ENCODE data around the gene NXPH1.

The NXPH1 gene

GRCh38 chr7:8590225-8590624 lies 156.8 kb downstream of the NXPH1 start:
- DNase-seq (ENCODE audit: low read depth in 3 of 3, low spot score in 1 of 3), result no peak

GRCh38 chr7:8590791-8591190 lies 157.4 kb downstream of the NXPH1 start:
- DNase-seq (ENCODE audit: low read depth in 3 of 3, low spot score in 1 of 3), result no peak

- no peak for DNase-seq (ENCODE audit: low read depth in 3 of 3, low spot score in 1 of 3)
Measured at GRCh38 chr7:8591289-8591688, 157.9 kb downstream of the NXPH1 start.

GRCh38 chr7:8592167-8592566 lies 158.8 kb downstream of the NXPH1 start:
- no peak for DNase-seq (ENCODE audit: low read depth in 3 of 3, low spot score in 1 of 3)

- DNase-seq (ENCODE audit: low read depth in 3 of 3, low spot score in 1 of 3), result no peak
Measured at GRCh38 chr7:8594115-8594514, 160.7 kb downstream of the NXPH1 start.

GRCh38 chr7:8597565-8597964 lies 164.2 kb downstream of the NXPH1 start:
- DNase-seq (ENCODE audit: low read depth in 3 of 3, low spot score in 1 of 3), result no peak

- no peak for DNase-seq (ENCODE audit: low read depth in 3 of 3, low spot score in 1 of 3)
Measured at GRCh38 chr7:8601121-8601520, 167.7 kb downstream of the NXPH1 start.

GRCh38 chr7:8605221-8605620 lies 171.8 kb downstream of the NXPH1 start:
- no peak for DNase-seq (ENCODE audit: low read depth in 3 of 3, low spot score in 1 of 3)

- DNase-seq (ENCODE audit: low read depth in 3 of 3, low spot score in 1 of 3), result no peak
Measured at GRCh38 chr7:8612584-8612983, 179.2 kb downstream of the NXPH1 start.

GRCh38 chr7:8613191-8613590 lies 179.8 kb downstream of the NXPH1 start:
- no peak for DNase-seq (ENCODE audit: low read depth in 3 of 3, low spot score in 1 of 3)

- no peak for DNase-seq (ENCODE audit: low read depth in 3 of 3, low spot score in 1 of 3)
Measured at GRCh38 chr7:8615019-8615418, 181.6 kb downstream of the NXPH1 start.

GRCh38 chr7:8618441-8619070 lies 185.1 kb downstream of the NXPH1 start:
- no peak for DNase-seq (ENCODE audit: low read depth in 3 of 3, low spot score in 1 of 3)

- no peak for DNase-seq (ENCODE audit: low read depth in 3 of 3, low spot score in 1 of 3)
Measured at GRCh38 chr7:8620169-8620568, 186.8 kb downstream of the NXPH1 start.

- no peak for DNase-seq (ENCODE audit: low read depth in 3 of 3, low spot score in 1 of 3)
Measured at GRCh38 chr7:8625612-8626011, 192.2 kb downstream of the NXPH1 start.

GRCh38 chr7:8627325-8627724 lies 193.9 kb downstream of the NXPH1 start:
- no peak for DNase-seq (ENCODE audit: low read depth in 3 of 3, low spot score in 1 of 3)

- no peak for DNase-seq (ENCODE audit: low read depth in 3 of 3, low spot score in 1 of 3)
Measured at GRCh38 chr7:8628656-8629055, 195.2 kb downstream of the NXPH1 start.

GRCh38 chr7:8629504-8629903 lies 196.1 kb downstream of the NXPH1 start:
- DNase-seq (ENCODE audit: low read depth in 3 of 3, low spot score in 1 of 3), result no peak

GRCh38 chr7:8637322-8637721 lies 203.9 kb downstream of the NXPH1 start:
- no peak for DNase-seq (ENCODE audit: low read depth in 3 of 3, low spot score in 1 of 3)

- no peak for DNase-seq (ENCODE audit: low read depth in 3 of 3, low spot score in 1 of 3)
Measured at GRCh38 chr7:8638076-8638475, 204.7 kb downstream of the NXPH1 start.

- no peak for DNase-seq (ENCODE audit: low read depth in 3 of 3, low spot score in 1 of 3)
Measured at GRCh38 chr7:8639668-8640067, 206.3 kb downstream of the NXPH1 start.

GRCh38 chr7:8640671-8641070 lies 207.3 kb downstream of the NXPH1 start:
- DNase-seq (ENCODE audit: low read depth in 3 of 3, low spot score in 1 of 3), result no peak

GRCh38 chr7:8668627-8669500 lies 235.5 kb downstream of the NXPH1 start:
- DNase-seq (ENCODE audit: low read depth in 3 of 3, low spot score in 1 of 3), result no peak

- DNase-seq (ENCODE audit: low read depth in 3 of 3, low spot score in 1 of 3), result no peak
Measured at GRCh38 chr7:8669501-8669851, 236.1 kb downstream of the NXPH1 start.

Data from stimulated activated CD4-positive, alpha-beta T cell treated with anti-CD3 and anti-CD28 coated beads, TNF-alpha, amount 100 ng/mL, for 1 hour (primary cell).